Skeletal muscle tissue (tissue), 4 donors: ENCODE data around the gene DIAPH3. TPM values are rescaled to one million over a fixed set of nuclear protein-coding genes. Genes with fewer than 3 reads are reported as not detected.

Source experiments
- H3K27ac ChIP-seq: one replicate; pipeline ENCODE4 v1.7.0; 2013; ENCODE audit warnings: mild to moderate bottlenecking, low read depth, low read length, inconsistent platforms
- H3K27me3 ChIP-seq, 3 donors: one replicate each; pipeline ENCODE4 v1.7.0; 2013; ENCODE audit warnings: low read length in 3 of 3; ENCODE audit not compliant: control insufficient read depth in 3 of 3, insufficient read depth in 3 of 3
- H3K36me3 ChIP-seq, 3 donors: one replicate each; pipeline ENCODE4 v1.7.0; 2013; ENCODE audit warnings: low read length in 3 of 3; ENCODE audit not compliant: control insufficient read depth in 3 of 3, insufficient read depth in 3 of 3
- H3K4me1 ChIP-seq, 3 donors: one replicate each; pipeline ENCODE4 v1.7.0; 2013; ENCODE audit warnings: low read length in 3 of 3, mild to moderate bottlenecking in 3 of 3; ENCODE audit not compliant: control insufficient read depth in 3 of 3, insufficient read depth in 3 of 3
- H3K4me3 ChIP-seq, 3 donors: one replicate each; pipeline ENCODE4 v1.7.0; 2013; ENCODE audit warnings: low read length in 3 of 3
- H3K9ac ChIP-seq, 3 donors: one replicate each; pipeline ENCODE4 v1.7.0; 2013; ENCODE audit warnings: low read length in 3 of 3, mild to moderate bottlenecking in 3 of 3, moderate library complexity in 2 of 3, low read depth in 1 of 3
- H3K9me3 ChIP-seq, 3 donors: one replicate each; pipeline ENCODE4 v1.7.0; 2013; ENCODE audit warnings: low read length in 3 of 3; ENCODE audit not compliant: control insufficient read depth in 3 of 3
- total RNA-seq: library from RNA; depleted of rRNA; stranded (reverse); fragments of >200 nt; gene quantifications from one replicate; pipeline ENCODE4 v1.2.3, GENCODE V29; 2014
- donor health status: Osteomylitis.

DIAPH3 gene
- total RNA-seq, 1 donor from 2014 or later: 3.7 TPM

GRCh38 chr13:59664586-59664985 lies 499.1 kb downstream of the DIAPH3 start:
- Histone ChIP-seq H3K27me3 (no peaks in the 10 kb centered on the region), H3K27ac (no peak overlapping the region), H3K4me1 (peaks cover 0 to 6% (median 0%) of the 10 kb centered on the region in 3 donors), H3K36me3 (no peaks in the 10 kb centered on the region), H3K9ac (no peak overlapping the region), H3K4me3 (no peak overlapping the region), H3K9me3 (no peaks in the 10 kb centered on the region)

DNA sequence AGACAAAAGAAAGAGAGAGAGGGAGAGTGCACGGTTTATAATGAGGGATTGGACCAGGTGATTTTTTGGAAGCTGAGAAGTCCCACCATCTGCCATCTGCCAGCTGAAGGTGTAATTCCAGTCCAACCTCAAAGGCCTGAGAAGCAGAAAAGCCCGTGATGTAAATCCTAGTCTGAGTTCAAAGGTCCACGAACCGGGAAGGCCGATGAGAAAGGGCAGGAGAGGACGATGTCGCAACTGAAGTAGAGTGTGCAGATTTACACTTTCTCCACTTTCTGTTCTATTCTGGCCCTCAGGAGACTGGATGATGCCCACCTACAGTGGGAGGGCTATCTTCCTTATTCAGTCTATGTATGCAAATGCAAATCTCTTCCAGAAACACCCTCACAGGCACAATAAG lies 500.0 kb downstream of the DIAPH3 start:
- no peak overlapping the region for H3K27ac ChIP-seq
- no peaks in the 10 kb centered on the region for H3K9me3 ChIP-seq
- H3K9ac ChIP-seq: no peak overlapping the region
- no peak overlapping the region for H3K4me3 ChIP-seq
- H3K4me1 ChIP-seq: peaks cover 4 to 8% (median 7%) of the 10 kb centered on the region in 3 donors
- no peaks in the 10 kb centered on the region for H3K36me3 ChIP-seq
- H3K27me3 ChIP-seq: no peaks in the 10 kb centered on the region

GRCh38 chr13:59660582-59660981 lies 503.1 kb downstream of the DIAPH3 start:
- Histone ChIP-seq H3K36me3 (no peaks in the 10 kb centered on the region), H3K9ac (no peak overlapping the region), H3K9me3 (no peaks in the 10 kb centered on the region), H3K27me3 (no peaks in the 10 kb centered on the region), H3K4me3 (no peak overlapping the region), H3K4me1 (peaks cover 2 to 14% (median 6%) of the 10 kb centered on the region in 3 donors), H3K27ac (no peak overlapping the region)

DNA sequence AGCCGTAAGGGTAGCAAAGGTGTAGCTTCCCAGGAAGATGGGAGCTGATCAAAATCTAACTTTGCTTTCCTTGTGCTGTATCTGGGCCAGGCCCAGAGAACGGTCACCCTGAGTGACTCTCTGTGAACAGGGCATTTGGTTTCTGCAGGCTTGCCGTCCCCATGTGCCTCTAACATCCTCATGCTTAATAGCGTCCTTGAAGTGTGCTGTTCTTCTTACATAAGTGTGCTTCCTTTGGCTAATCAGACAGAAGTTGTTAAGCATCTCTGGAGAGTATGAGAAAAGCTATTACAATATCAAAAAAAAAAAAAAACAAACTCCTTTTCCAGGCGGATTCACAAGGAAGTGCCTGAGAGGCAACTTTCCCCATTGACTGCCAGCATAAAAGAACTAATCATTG lies 503.7 kb downstream of the DIAPH3 start:
- no peak overlapping the region for H3K27ac ChIP-seq
- peaks cover 2 to 14% (median 6%) of the 10 kb centered on the region in 3 donors for H3K4me1 ChIP-seq
- H3K4me3 ChIP-seq: no peak overlapping the region
- no peak overlapping the region for H3K9ac ChIP-seq
- no peaks in the 10 kb centered on the region for H3K9me3 ChIP-seq
- no peaks in the 10 kb centered on the region for H3K27me3 ChIP-seq
- H3K36me3 ChIP-seq: no peaks in the 10 kb centered on the region

DNA sequence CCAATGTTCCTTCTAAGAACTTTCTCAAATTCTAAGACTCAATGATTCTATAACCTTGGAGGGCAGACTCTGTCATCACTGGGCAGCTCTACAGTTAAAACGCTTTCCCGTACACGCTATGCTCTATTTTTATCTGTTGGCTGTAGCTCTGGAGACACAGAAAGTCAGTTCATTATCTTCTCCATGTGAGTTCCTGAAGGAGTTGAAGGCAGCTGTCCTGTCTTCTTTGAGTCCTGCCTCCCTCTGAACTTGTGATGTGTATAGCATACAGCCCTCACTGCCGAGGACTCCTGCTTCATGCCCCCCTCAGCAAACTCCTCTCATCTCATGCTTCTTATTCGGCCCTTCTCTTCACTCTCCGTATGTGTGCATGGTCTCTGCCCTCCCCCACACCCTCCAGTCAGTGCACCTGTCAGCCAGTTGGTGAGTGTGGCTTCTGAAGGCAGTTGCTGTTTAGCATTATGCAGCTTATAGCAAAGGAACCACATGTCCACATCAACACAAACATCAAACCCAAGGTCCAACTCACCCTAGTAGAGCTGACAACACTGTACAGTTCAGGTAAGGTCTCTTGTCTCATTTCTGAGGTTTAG lies 504.9 kb downstream of the DIAPH3 start:
- H3K9me3 ChIP-seq: no peaks in the 10 kb centered on the region
- no peak overlapping the region for H3K9ac ChIP-seq
- no peaks in the 10 kb centered on the region for H3K27me3 ChIP-seq
- peaks cover 2 to 14% (median 6%) of the 10 kb centered on the region in 3 donors for H3K4me1 ChIP-seq
- no peak overlapping the region for H3K27ac ChIP-seq
- H3K4me3 ChIP-seq: peak overlapping the region in 2 of 3 donors; percentile 0 to 15
- H3K36me3 ChIP-seq: no peaks in the 10 kb centered on the region

DNA sequence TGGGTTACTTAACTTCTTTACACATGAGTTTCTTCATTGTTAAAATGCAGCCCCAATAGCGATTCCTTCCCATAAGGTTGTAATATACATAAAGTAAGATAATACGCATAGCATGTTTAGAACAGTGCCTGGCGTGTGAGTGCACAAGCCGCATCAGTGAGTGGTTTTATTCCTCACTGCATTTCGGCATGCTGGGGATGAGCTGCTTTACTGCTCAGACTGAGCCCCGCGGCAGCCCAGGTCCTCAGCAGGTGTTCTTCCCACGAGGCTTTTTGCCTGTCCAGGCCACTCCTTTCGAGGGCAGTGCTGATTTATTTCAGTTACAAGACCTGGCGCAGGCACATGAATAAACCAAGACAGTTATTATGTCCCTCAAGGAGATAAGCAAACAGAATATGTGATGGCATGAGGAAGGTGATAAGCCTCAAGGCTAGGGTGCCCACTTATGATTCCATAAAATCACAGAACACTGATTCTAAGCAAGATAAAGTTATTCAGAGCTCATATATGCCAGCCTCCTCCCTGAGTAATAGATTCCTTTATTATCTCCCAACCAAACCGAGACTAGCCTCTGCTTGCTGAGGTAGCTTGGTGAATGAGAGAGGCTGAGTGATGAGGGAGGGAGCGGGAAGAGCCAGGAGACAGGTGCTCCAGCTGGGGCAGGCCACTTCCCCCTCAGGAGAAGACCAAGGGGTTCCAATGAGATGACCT lies 505.5 kb downstream of the DIAPH3 start:
- Histone ChIP-seq H3K36me3 (no peaks in the 10 kb centered on the region), H3K27ac (no peak overlapping the region), H3K9ac (no peak overlapping the region)

GRCh38 chr13:59653916-59654315 lies 509.8 kb downstream of the DIAPH3 start:
- Histone ChIP-seq H3K36me3 (no peaks in the 10 kb centered on the region), H3K4me3 (no peak overlapping the region), H3K4me1 (peaks cover 2 to 8% (median 4%) of the 10 kb centered on the region in 3 donors), H3K27me3 (no peaks in the 10 kb centered on the region), H3K9me3 (no peaks in the 10 kb centered on the region), H3K9ac (no peak overlapping the region), H3K27ac (no peak overlapping the region)

More for the DNA sequence above, 505.5 kb downstream of the DIAPH3 start:
- Histone ChIP-seq H3K27me3 (no peaks in the 10 kb centered on the region), H3K4me3 (no peak overlapping the region), H3K9me3 (no peaks in the 10 kb centered on the region), H3K4me1 (peaks cover 2 to 14% (median 6%) of the 10 kb centered on the region in 3 donors)

- Histone ChIP-seq H3K4me1 (no peaks in the 10 kb centered on the region), H3K9ac (no peak overlapping the region), H3K4me3 (no peak overlapping the region)
Measured at GRCh38 chr13:59651479-59651878, 512.2 kb downstream of the DIAPH3 start.

DNA sequence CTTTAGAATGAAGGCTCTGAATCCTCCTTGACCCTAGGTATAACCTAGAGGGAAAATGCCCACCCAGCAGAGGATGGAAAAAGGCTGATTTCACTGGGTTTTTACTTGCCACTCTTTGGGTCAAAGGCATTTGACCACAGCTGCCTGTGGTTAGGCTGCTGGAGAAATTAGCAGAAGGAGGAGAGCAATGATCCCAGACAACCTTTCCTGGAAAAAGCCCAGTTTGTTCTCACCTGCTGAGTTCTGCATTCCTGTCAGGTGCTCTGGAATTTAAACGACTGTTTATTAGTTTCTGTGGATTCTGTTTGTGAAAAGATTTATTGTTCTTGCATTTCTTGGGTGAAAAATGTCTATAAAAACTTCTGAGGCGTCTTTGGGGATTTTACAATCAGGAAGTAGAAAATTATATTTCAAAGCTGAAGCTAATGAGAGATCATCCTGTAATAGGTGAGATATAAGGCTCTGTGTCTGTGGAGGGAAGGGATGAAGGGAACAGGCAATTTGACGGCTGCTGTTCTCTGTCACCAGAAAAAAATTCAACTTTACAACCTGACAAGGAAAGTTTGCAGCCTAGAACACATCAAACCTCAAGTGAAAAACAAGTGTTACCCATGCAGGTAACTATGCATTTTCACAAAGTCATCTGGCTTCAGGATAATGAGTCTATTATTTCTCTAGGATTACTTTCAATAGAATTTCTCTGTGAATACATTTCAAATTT lies 519.7 kb downstream of the DIAPH3 start:
- no peaks in the 10 kb centered on the region for H3K4me1 ChIP-seq
- H3K4me3 ChIP-seq: no peak overlapping the region
- no peaks in the 10 kb centered on the region for H3K27me3 ChIP-seq
- no peak overlapping the region for H3K9ac ChIP-seq
- no peaks in the 10 kb centered on the region for H3K9me3 ChIP-seq
- no peak overlapping the region for H3K27ac ChIP-seq
- no peaks in the 10 kb centered on the region for H3K36me3 ChIP-seq

More at GRCh38 chr13:59651479-59651878, 512.2 kb downstream of the DIAPH3 start:
- H3K36me3 ChIP-seq: no peaks in the 10 kb centered on the region
- no peaks in the 10 kb centered on the region for H3K9me3 ChIP-seq
- H3K27ac ChIP-seq: no peak overlapping the region
- no peaks in the 10 kb centered on the region for H3K27me3 ChIP-seq

DNA sequence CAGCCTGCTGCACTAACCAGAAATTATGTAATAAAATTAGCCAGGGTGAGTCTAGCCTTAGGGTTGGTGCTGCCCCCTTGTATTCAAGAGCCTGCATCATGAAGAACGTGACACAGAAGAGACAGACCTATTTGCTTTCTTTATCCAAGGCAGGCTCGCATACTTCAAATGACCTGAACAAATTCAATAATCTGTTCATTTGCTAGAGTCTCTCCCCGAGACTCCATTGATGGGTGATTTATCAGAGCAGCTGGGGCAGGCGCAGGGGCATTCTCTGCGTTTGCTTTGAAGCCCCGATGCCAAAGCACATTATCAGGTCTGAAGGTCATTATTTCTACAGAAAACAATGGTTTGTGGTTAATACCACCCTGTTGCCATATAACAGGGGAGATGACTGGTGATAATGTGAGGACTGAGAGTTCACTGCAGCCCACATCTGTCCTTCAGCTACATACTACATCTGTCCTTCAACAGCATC lies 520.3 kb downstream of the DIAPH3 start:
- no peak overlapping the region for H3K4me3 ChIP-seq

More for the DNA sequence above, 520.3 kb downstream of the DIAPH3 start:
- Histone ChIP-seq H3K4me1 (peaks cover 0 to 3% (median 0%) of the 10 kb centered on the region in 3 donors), H3K36me3 (no peaks in the 10 kb centered on the region), H3K27ac (no peak overlapping the region), H3K9ac (no peak overlapping the region), H3K9me3 (no peaks in the 10 kb centered on the region), H3K27me3 (no peaks in the 10 kb centered on the region)
